ENCODE measurements around the gene PFKFB3.
"Not testable (repeated sequence)": the region's sequence is repeated elsewhere in the genome, so short reads cannot be mapped to it uniquely, and the experiment has no call there.

Gene PFKFB3

DNA sequence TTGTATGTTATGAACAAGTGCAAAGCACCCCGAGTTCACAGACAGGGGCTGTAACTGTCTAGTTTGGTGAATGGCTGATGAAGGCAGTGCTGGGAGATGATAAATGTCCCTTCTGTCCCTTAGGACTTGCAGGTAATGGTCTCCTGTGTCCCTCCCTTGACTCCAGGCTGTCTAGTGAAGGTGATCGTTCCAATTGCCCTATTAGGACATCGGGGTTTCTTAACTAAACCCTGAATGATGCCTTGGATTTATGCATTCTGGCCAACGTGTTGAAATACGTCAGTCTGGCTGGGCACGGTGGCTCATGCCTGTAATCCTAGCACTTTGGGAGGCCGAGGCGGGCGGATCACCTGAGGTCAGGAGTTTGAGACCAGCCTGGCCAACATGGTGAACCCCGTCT is 69.4 kb downstream of the PFKFB3 start:
- no peak for DNase-seq (ENCODE audit: low read depth, low spot score)

DNA sequence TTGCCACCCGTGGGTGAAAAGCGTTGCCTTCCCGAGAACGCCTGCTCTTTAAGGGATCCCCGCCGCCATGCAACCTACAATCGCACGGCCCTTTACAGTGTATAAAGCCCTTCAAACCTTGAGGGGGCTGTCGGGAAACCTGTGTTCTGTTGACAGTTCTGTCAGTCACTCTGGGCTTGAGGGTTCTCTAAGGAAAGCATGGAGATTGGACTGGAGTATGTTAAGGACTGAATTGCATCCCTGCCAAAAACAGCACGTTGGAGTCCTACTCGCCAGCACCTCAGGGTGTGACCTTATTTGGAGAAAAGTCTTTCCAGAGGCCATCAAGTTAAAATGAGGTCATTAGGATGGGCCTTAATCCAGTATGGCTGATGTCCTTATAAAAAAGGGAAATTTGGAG is 70.6 kb downstream of the PFKFB3 start:
- no peak for DNase-seq (ENCODE audit: low read depth, low spot score)

DNA sequence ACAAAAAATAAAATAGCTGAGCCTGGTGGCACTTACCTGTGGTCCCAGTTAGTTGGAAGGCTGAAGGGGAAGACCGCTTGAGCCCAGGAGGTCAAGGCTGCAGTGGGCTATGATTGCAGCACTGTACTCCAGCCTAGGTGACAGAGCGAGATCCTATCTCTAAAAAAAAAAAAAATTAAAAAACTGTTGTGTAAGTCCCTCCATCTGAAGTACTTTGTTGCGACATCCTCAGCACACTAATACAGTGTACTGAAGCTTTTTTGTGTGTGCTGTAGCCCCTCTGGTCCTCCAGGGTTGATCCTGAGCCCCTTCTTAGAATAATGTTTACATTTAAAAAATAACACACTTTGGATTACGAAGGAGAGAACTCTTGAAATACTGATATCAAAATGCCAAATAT is 71.3 kb downstream of the PFKFB3 start:
- no peak for DNase-seq (ENCODE audit: low read depth, low spot score)

GRCh38 chr10:6274484-6274883 is 71.8 kb downstream of the PFKFB3 start:
- no peak for DNase-seq (ENCODE audit: low read depth, low spot score)

- no peak for DNase-seq (ENCODE audit: low read depth, low spot score)
Measured at GRCh38 chr10:6275022-6275997, 72.6 kb downstream of the PFKFB3 start.

DNA sequence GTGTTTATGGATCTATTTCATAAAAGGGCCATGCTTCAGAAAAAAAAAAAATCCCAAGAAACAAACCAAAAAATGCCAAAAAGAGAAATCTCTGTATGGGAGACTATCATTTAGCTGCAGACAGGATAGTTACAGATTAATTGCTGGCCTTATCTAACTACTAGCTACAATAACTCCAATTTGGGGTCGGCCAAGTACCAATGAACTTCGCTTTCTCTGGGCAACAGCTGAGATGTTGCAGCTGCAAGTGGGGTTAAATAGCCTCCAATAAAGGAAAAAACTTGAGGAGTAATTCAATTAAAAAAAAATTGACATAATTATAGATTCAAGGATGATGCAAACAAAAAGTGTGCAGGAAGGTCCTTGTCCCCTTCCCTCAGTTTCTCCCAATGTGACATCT is 73.6 kb downstream of the PFKFB3 start:
- no peak for DNase-seq (ENCODE audit: low read depth, low spot score)

DNA sequence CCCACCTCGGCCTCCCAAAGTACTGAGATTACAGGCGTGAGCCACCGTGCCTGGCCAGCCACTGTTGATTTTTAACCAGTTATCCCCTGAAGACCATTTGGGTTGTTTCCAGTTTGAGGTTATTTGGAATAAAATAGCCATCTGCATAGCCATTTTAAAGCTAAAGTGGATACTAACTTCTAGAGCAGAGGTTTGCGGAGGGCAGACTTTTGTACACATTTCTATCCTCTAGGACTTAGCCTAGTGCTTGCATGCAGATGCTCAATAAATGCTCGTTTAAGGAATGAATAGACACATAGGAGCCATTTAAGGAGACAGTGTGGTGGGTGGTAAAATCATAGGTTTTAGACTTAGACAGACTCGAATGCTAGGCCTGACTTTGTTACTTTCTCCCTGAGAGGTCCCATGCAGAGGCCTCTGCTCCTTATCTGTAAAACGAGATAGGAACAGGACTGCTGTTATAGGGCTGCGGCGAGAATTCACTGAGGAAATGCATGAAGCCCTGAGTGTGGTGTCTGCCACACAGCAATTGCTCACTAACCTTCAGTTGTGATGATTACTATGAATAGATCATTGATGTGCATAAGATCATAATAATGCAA is 75.9 kb downstream of the PFKFB3 start:
- DNase-seq (ENCODE audit: low read depth, low spot score) = no peak

DNA sequence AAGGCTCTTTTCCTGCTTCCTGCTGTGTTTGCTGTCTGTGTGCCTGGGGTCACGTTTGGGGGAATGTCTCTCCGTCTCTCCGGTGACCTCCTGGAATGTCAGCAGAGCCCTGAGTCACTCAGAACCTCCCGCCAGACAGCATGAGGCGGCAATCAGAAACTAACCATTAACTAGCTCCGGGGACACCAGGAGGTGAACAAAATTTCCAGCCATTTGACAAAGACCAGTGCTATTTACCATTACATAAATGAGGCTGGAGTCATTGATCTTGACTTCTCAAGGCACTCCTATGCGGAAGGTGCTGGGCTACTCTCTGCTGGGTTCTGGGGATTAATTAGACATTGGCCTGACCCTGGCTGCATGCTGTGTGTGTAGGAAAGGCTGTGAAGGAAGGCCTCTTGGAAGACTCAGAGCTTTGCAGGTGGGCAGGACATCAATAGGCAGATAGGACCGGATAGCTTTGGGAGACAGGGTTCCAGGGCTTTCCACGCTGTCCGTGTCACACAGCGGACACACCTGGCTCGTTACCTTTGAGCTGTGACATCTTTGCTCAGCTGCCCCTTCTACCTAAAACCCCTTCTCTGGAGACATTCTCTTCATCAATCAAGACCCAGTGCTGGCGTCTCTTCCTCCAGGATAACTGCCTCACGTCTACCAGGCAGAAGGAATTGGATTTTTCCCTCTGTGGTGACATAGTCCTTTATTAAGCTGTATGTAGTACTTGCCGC is 77.0 kb downstream of the PFKFB3 start:
- DNase-seq (ENCODE audit: low read depth, low spot score) = no peak

DNA sequence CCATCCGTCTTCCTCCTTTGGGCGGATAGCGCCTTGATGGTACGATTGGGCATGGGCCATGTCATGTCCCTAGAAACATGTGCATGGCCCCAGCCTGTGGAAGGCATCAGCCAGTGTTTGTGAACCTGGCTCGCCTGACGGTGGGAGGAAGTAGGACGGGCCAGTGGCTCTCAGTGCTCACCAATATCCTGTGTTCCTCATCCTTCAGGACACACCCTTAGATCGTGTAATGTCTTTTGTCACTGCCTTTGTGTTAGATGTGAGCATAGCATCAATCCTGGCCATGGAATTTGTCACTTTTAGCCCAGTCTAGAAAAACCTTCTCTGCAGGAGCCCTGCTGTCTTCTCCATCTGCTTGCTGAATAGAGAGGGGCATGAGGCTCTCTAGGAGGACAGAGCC is 77.6 kb downstream of the PFKFB3 start:
- DNase-seq (ENCODE audit: low read depth, low spot score) = no peak

DNA sequence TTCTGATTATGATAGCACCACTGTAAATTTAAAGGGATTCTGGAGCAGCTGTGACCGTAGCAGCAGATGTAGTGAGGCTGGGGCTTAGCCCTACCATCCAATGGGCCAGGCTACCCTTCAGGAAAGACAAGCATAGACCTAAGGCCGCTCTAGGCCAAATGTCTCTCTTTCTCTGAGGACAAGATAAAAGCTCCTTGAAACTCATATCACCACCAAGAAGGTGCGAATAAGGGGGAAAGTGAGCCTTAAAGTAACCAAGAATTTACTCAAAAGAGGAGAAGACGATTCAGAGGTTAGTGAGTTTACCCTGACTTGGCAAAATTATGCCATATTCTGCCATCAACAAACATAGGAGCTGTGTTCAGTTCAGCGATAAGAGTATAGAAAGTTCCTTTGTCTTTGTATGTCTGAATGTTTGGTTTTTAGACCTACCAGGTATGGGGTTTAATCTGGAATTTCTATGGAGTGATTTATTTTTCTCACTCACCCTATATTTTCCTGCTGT is 79.8 kb downstream of the PFKFB3 start:
- no peak for DNase-seq (ENCODE audit: low read depth, low spot score)

- no peak for DNase-seq (ENCODE audit: low read depth, low spot score)
Measured at GRCh38 chr10:6283655-6284054, 80.9 kb downstream of the PFKFB3 start.

DNA sequence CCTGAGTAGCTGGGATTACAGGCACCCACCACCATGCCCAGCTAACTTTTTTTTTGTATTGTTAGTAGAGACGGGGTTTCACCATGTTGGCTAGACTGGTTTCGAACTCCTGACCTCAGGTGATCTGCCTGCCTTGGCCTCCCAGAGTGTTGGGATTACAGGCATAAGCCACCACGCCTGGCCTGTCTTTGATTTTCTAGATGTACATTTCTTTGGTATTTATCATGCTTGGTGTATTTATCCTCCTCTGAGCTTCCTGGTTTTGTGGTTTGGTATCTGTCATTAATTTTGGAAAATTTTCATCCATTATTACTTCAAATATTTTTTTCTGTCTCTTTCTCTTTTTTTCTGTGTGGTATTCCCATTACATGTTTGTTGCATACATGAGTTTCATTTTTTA is 87.9 kb downstream of the PFKFB3 start:
- not testable (repeated sequence) for DNase-seq (ENCODE audit: low read depth, low spot score)

- no peak for DNase-seq (ENCODE audit: low read depth, low spot score)
Measured at GRCh38 chr10:6292741-6293151, 90.0 kb downstream of the PFKFB3 start.

- DNase-seq (ENCODE audit: low read depth, low spot score) = not testable (repeated sequence)
Measured at GRCh38 chr10:6296425-6296824, 93.7 kb downstream of the PFKFB3 start.

DNA sequence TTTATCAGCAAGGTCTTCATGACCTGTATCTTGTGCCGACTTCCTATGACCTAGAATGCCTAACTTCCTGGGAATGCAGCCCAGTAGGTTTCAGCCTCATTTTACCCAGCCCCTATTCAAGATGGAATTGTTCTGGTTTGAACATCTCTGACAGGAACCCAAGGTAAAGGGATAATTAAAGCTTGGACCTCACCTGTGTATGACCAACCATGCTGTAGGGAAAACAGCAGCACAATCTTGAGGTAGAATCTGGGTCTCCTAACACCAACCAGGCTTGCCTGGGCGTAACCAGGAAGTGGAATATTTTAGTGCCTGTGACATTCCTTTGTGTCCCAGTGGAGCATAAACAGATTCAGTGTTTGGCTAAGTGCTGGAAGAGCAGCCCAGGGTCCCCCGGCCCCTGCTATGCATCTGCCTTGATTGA is 94.1 kb downstream of the PFKFB3 start:
- DNase-seq (ENCODE audit: low read depth, low spot score) = no peak

GRCh38 chr10:6297522-6297921 is 94.8 kb downstream of the PFKFB3 start:
- no peak for DNase-seq (ENCODE audit: low read depth, low spot score)

DNA sequence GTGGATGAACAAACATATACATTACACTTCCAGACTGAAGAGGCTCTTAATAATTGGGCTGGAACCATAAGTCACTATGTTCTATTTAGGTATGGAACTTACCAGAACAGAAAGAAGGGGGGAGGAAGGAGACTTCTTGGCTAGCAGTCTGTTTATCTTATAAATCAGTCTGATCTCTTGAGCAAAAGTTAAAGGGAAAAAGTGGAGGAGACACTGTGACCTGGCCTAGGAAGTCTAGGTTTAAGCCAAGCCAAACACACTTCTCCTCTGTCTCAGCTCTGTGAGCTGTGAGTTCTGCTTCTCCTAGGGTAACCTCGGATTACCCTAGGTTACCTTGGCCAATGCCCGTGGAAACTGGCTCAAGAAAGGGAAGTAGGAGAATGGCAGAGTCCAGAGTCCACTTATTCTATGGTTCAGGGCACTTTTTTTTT is 95.2 kb downstream of the PFKFB3 start:
- DNase-seq (ENCODE audit: low read depth, low spot score) = no peak

GRCh38 chr10:6298428-6298827 is 95.7 kb downstream of the PFKFB3 start:
- DNase-seq (ENCODE audit: low read depth, low spot score) = no peak

DNA sequence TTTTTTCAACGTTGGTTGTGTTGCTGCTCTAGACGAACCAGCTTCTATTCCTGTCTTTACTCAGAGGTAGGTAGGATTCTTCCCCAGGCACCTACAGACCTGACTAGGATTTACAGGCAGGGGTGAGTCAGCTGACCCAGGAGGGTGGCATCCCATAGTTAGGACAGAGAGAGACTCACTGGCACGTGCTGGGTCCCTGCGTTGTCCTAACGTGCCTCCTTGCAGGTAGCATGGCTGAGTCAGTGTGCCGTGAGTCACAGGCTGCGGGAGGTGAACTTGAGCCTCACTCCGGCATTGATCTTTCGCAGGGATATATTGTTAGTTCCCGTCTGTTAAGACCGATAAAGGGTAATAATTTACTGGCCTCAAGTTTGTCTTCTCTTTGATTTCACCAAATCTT is 96.5 kb downstream of the PFKFB3 start:
- no peak for DNase-seq (ENCODE audit: low read depth, low spot score)

- DNase-seq (ENCODE audit: low read depth, low spot score) = no peak
Measured at GRCh38 chr10:6299743-6300105, 97.0 kb downstream of the PFKFB3 start.

DNA sequence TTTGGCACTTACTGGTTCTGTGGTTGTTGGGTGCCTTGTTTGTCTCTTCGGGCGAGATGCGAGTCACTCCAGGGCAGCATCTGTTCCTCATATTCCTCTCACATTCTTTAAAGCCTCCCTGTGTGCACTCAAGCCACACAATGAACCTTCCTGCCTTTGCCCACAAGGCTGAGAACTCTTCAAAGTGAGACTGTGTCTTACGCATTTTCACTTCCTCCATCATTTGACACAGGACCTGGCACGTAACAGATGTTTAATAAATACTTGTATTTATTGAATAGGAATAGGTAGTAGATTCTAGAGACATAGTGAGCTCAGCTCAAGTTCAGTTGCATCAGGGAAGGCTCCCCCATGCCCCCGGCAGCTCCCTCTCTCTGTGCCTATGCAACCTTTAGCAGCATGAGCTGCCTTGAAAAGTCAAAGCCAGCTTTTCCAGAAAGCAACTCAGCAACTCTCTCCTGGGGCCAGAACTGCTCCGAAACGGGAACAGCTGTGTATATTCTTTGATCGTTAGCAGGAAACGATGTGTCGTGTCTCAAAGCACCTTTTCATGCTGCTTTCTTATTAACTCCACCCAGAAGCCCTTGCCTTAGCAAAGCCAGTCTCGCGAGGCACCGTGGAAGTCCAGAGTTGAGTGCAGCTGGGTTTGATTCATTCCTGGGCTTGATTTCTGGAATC is 97.5 kb downstream of the PFKFB3 start:
- DNase-seq (ENCODE audit: low read depth, low spot score) = no peak

Data from iPS DF 19.7 (cell line).